ENCODE results near the gene GID4. TPM values are rescaled to one million over a fixed set of nuclear protein-coding genes. Genes with fewer than 3 reads are reported as not detected.

The GID4 gene
- total and polyA plus RNA-seq, 2 of the 13 experiments (the other 11 are each of a cell fraction or from before 2014, with no cell fraction given): 4.3 to 6.1 TPM

- TF ChIP-seq, protein P1, sequence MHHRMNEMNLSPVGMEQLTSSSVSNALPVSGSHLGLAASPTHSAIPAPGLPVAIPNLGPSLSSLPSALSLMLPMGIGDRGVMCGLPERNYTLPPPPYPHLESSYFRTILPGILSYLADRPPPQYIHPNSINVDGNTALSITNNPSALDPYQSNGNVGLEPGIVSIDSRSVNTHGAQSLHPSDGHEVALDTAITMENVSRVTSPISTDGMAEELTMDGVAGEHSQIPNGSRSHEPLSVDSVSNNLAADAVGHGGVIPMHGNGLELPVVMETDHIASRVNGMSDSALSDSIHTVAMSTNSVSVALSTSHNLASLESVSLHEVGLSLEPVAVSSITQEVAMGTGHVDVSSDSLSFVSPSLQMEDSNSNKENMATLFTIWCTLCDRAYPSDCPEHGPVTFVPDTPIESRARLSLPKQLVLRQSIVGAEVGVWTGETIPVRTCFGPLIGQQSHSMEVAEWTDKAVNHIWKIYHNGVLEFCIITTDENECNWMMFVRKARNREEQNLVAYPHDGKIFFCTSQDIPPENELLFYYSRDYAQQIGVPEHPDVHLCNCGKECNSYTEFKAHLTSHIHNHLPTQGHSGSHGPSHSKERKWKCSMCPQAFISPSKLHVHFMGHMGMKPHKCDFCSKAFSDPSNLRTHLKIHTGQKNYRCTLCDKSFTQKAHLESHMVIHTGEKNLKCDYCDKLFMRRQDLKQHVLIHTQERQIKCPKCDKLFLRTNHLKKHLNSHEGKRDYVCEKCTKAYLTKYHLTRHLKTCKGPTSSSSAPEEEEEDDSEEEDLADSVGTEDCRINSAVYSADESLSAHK (CRISPR knock-in tag; IDR thresholded peaks at IDR 0.05; ENCODE audit: borderline replicate concordance): no peak
- TF ChIP-seq ZNF263 (CRISPR knock-in tag; IDR thresholded peaks at IDR 0.05): peak; percentile 14; the same call in 1 of the 2 replicates
- TF ChIP-seq ZNF17 (CRISPR knock-in tag; IDR thresholded peaks at IDR 0.05): no peak
- peak; percentile 80 for TF ChIP-seq SUZ12 (IDR thresholded peaks at IDR 0.05; ENCODE audit: low read depth, low read length)
- peak; percentile 84; the same call in 1 of the 2 replicates for TF ChIP-seq SP5 (CRISPR knock-in tag; IDR thresholded peaks at IDR 0.05; ENCODE audit: borderline replicate concordance, low read depth)
- TF ChIP-seq FLYWCH1 (CRISPR knock-in tag; IDR thresholded peaks at IDR 0.05): no peak
- TF ChIP-seq, protein P2, sequence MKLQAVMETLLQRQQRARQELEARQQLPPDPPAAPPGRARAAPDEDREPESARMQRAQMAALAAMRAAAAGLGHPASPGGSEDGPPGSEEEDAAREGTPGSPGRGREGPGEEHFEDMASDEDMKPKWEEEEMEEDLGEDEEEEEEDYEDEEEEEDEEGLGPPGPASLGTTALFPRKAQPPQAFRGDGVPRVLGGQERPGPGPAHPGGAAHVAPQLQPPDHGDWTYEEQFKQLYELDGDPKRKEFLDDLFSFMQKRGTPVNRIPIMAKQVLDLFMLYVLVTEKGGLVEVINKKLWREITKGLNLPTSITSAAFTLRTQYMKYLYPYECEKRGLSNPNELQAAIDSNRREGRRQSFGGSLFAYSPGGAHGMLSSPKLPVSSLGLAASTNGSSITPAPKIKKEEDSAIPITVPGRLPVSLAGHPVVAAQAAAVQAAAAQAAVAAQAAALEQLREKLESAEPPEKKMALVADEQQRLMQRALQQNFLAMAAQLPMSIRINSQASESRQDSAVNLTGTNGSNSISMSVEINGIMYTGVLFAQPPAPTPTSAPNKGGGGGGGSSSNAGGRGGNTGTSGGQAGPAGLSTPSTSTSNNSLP (IDR thresholded peaks at IDR 0.05; ENCODE audit: low read depth, low read length): no peak
- TF ChIP-seq ZNF512B (CRISPR knock-in tag; IDR thresholded peaks at IDR 0.05; ENCODE audit: borderline replicate concordance): no peak
- TF ChIP-seq, protein P3, sequence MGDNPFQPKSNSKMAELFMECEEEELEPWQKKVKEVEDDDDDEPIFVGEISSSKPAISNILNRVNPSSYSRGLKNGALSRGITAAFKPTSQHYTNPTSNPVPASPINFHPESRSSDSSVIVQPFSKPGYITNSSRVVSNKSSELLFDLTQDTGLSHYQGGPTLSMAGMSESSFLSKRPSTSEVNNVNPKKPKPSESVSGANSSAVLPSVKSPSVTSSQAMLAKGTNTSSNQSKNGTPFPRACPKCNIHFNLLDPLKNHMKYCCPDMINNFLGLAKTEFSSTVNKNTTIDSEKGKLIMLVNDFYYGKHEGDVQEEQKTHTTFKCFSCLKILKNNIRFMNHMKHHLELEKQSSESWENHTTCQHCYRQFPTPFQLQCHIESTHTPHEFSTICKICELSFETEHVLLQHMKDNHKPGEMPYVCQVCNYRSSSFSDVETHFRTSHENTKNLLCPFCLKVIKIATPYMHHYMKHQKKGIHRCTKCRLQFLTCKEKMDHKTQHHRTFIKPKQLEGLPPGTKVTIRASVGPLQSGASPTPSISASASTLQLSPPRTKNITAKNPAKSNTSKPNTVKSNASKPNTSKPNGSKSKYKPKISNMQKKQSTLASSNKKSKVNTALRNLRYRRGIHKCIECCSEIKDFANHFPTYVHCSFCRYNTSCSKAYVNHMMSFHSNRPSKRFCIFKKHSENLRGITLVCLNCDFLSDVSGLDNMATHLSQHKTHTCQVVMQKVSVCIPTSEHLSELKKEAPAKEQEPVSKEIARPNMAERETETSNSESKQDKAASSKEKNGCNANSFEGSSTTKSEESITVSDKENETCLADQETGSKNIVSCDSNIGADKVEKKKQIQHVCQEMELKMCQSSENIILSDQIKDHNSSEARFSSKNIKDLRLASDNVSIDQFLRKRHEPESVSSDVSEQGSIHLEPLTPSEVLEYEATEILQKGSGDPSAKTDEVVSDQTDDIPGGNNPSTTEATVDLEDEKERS (CRISPR knock-in tag; IDR thresholded peaks at IDR 0.05): peak; percentile 15; the same call in 1 of the 2 replicates
- TF ChIP-seq ZNF138 (CRISPR knock-in tag; IDR thresholded peaks at IDR 0.05; ENCODE audit: low read depth): no peak
- no peak for TF ChIP-seq SSRP1 (CRISPR knock-in tag; IDR thresholded peaks at IDR 0.05)
- TF ChIP-seq ATAD3A (CRISPR knock-in tag; IDR thresholded peaks at IDR 0.05): no peak
- TF ChIP-seq AGO2 (optimal IDR thresholded peaks at IDR 0.05; ENCODE audit: low read depth, low read length): no peak
- peak; percentile 90 for TF ChIP-seq MAX (IDR thresholded peaks at IDR 0.05)
- TF ChIP-seq ZSCAN29 (CRISPR knock-in tag; conservative IDR thresholded peaks at IDR 0.05): 0 out of 2 replicates have a peak, but pooled peaks have one; percentile 8
- TF ChIP-seq JUN (CRISPR knock-in tag; IDR thresholded peaks at IDR 0.05): 0 out of 2 replicates have a peak, but pooled peaks have one; percentile 25
- no peak for TF ChIP-seq KDM1A (CRISPR knock-in tag; IDR thresholded peaks at IDR 0.05)
- TF ChIP-seq TMF1 (CRISPR knock-in tag; IDR thresholded peaks at IDR 0.05; ENCODE audit: low read depth): no peak
- no peak for TF ChIP-seq ISX (CRISPR knock-in tag; conservative IDR thresholded peaks at IDR 0.05)
- peak; percentile 5; the same call in 1 of the 2 replicates for TF ChIP-seq NR2F2 (IDR thresholded peaks at IDR 0.05; ENCODE audit: borderline replicate concordance, low read depth)
- TF ChIP-seq NFE2 (CRISPR knock-in tag; IDR thresholded peaks at IDR 0.05): no peak
Observed at GRCh38 chr17:18038861-18039534, at the start of gene GID4, which contains the start of gene ATPAF2 (continued).

Measured in HepG2 (cell line).